ENCODE data around the gene ABCC6.

DNA sequence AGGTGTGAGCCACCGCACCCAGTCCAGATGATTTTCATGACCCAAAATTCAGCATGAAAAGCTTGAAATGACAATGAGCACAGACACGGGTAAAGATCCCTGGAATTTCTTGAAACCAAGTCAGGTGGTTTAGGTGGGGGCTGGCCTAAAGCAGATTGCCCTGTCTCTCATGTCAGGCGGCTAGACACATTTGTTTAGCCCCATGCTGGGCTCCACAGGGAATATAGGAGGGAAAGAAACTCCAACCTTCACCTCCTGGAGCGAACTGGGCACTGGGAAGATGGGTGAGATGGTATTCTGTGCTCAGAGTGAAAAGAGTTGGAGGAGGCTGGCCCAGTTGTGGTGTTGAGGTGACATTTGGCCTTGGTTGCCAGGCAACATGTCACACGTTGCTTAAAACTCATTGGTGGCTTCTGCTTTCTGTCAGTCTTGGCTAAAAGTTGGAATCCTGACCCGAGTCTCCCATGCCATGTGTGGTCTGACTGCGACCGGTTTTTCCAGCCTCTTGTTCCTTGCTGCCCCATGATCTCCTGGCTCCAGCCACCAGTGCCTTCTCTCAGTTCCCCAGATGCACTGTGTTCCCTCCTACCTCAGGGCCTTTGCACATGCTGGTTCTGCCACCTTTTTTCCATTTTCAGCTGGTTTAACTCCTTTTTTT is 113.7 kb downstream of the ABCC6 start:
- TF ChIP-seq, protein P1, sequence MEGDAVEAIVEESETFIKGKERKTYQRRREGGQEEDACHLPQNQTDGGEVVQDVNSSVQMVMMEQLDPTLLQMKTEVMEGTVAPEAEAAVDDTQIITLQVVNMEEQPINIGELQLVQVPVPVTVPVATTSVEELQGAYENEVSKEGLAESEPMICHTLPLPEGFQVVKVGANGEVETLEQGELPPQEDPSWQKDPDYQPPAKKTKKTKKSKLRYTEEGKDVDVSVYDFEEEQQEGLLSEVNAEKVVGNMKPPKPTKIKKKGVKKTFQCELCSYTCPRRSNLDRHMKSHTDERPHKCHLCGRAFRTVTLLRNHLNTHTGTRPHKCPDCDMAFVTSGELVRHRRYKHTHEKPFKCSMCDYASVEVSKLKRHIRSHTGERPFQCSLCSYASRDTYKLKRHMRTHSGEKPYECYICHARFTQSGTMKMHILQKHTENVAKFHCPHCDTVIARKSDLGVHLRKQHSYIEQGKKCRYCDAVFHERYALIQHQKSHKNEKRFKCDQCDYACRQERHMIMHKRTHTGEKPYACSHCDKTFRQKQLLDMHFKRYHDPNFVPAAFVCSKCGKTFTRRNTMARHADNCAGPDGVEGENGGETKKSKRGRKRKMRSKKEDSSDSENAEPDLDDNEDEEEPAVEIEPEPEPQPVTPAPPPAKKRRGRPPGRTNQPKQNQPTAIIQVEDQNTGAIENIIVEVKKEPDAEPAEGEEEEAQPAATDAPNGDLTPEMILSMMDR (IDR thresholded peaks at IDR 0.05) = no peak
- no peak for TF ChIP-seq POLR2A (IDR thresholded peaks at IDR 0.05)
